H1 (cell line): ENCODE data around the gene ATP11A. TPM values are rescaled to one million over a fixed set of nuclear protein-coding genes. Genes with fewer than 3 reads are reported as not detected.

ENCODE experiments used
- CREB1 ChIP-seq: IDR thresholded peaks from 2 replicates; pipeline ENCODE4 v1.6.1; 2012; ENCODE audit warnings: inconsistent platforms
- polyA plus RNA-seq, 7 experiments: library from polyadenylated mRNA; depleted of rRNA in 3 of 7; stranded (reverse) in 5 of 7; unstranded in 2 of 7; fragments of >200 nt in 5 of 7; fragments of 200-250 nt in 2 of 7; gene quantifications; 1 replicate in 5 of 7; 2 replicates in 1 of 7; 4 replicates in 1 of 7; pipeline versions ENCODE4 v1.2.1 to v1.2.3, GENCODE V29; 2011 to 2013; ENCODE audit warnings: missing spikeins in 2 of 7, mixed read lengths in 2 of 7
- total RNA-seq: library from RNA; stranded (reverse); fragmentation: NEBNext Ultra II Directional; extraction: Animal tissue kit (Norgen Biotek cat#: 25700); gene quantifications from 2 replicates; pipeline ENCODE4 v1.2.1, GENCODE V29; 2021

The ATP11A gene
- total and polyA plus RNA-seq, 2 of the 8 experiments (the other 6 are each of a cell fraction or from before 2014, with no cell fraction given), result 28.8 to 72.9 TPM

GRCh38 chr13:112832811-112833210, 143.0 kb downstream of the ATP11A start (continued):
- no peak for TF ChIP-seq CREB1
